GM18526 (cell line): Measurements from ENCODE around the gene FNDC10.

Source experiments
- POLR2A ChIP-seq: IDR thresholded peaks from 3 replicates; pipeline ENCODE4 v1.6.1; 2011; ENCODE audit not compliant: insufficient read length; ENCODE audit errors: extremely low read depth

The FNDC10 gene

GRCh38 chr1:1601564-1602303, 1.8 kb upstream of the FNDC10 start:
- no peak for TF ChIP-seq POLR2A

- no peak for TF ChIP-seq POLR2A
These were observed 1.1 kb upstream of the FNDC10 start for GRCh38 chr1:1600861-1601563.

GRCh38 chr1:1599030-1599934, 653 bp downstream of the FNDC10 start:
- no peak for TF ChIP-seq POLR2A

- TF ChIP-seq POLR2A, result no peak
These were observed 1.3 kb downstream of the FNDC10 start for GRCh38 chr1:1598720-1599029.

- TF ChIP-seq POLR2A, result no peak
These were observed 1.8 kb downstream of the FNDC10 start for GRCh38 chr1:1598051-1598719.

- TF ChIP-seq POLR2A, result no peak
These were observed 2.5 kb downstream of the FNDC10 start for GRCh38 chr1:1597275-1597930.

GRCh38 chr1:1596493-1597274, 3.3 kb downstream of the FNDC10 start:
- no peak for TF ChIP-seq POLR2A

- no peak for TF ChIP-seq POLR2A
These were observed 5.2 kb downstream of the FNDC10 start for GRCh38 chr1:1594602-1595260.

GRCh38 chr1:1593834-1594601, 5.9 kb downstream of the FNDC10 start:
- no peak for TF ChIP-seq POLR2A

- no peak for TF ChIP-seq POLR2A
These were observed 8.5 kb downstream of the FNDC10 start for GRCh38 chr1:1591452-1591851.

- no peak for TF ChIP-seq POLR2A
These were observed 16.5 kb downstream of the FNDC10 start for GRCh38 chr1:1583347-1584010.
